ENCODE measurements around the gene APOL1.

- TF ChIP-seq CTCF (IDR thresholded peaks at IDR 0.05) (no peak), POLR2A (IDR thresholded peaks at IDR 0.05) (no peak)
Measured at GRCh38 chr22:36294293-36294620, 41.3 kb downstream of the APOL1 start.

All from right lobe of liver (tissue), 4 donors.